ENCODE data around the gene TBX4. TPM values are rescaled to one million over a fixed set of nuclear protein-coding genes. Genes with fewer than 3 reads are reported as not detected.

The TBX4 gene
- total and polyA plus RNA-seq, 2 experiments from 2014 or later = not detected

DNA sequence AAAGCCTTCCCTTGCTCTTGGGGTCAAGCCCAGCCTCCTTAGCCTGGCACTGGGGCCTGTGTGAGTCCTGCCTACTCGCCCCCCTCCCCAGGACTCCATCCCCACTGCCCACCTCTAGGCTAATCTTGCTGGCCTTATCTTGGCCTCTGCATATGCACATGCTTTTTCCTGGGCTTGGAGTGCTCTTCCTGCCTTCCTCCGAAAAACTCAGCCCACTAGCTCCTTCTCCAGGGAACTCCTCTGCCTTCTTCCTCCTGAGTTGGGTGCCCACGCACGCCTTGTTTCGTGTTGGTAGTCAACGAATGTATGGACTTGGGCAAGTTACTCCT lies 36.0 kb upstream of the TBX4 start:
- peaks cover 68% of the 10 kb centered on the region for H3K27me3 ChIP-seq (ENCODE audit: insufficient read depth)
- ATAC-seq = no peak
- peak overlapping the region; percentile 95 for H2AFZ ChIP-seq
- DNase-seq (ENCODE audit: low spot score) = no peak
- H3F3A ChIP-seq (replicated peaks; ENCODE audit: low read depth) = no peaks in the 10 kb centered on the region
- H3K4me1 ChIP-seq (ENCODE audit: insufficient read depth) = peaks cover 12% of the 10 kb centered on the region; the same call in 1 of the 2 replicates
- H4K20me1 ChIP-seq (replicated peaks; ENCODE audit: insufficient read depth) = no peaks in the 10 kb centered on the region
- H3K4me3 ChIP-seq = peak overlapping the region; percentile 58
- H3K4me1 Mint-ChIP-seq = peaks cover 13% of the 10 kb centered on the region
- no peak overlapping the region for H3K27ac ChIP-seq (ENCODE audit: low read depth)
- TF ChIP-seq, protein P1, sequence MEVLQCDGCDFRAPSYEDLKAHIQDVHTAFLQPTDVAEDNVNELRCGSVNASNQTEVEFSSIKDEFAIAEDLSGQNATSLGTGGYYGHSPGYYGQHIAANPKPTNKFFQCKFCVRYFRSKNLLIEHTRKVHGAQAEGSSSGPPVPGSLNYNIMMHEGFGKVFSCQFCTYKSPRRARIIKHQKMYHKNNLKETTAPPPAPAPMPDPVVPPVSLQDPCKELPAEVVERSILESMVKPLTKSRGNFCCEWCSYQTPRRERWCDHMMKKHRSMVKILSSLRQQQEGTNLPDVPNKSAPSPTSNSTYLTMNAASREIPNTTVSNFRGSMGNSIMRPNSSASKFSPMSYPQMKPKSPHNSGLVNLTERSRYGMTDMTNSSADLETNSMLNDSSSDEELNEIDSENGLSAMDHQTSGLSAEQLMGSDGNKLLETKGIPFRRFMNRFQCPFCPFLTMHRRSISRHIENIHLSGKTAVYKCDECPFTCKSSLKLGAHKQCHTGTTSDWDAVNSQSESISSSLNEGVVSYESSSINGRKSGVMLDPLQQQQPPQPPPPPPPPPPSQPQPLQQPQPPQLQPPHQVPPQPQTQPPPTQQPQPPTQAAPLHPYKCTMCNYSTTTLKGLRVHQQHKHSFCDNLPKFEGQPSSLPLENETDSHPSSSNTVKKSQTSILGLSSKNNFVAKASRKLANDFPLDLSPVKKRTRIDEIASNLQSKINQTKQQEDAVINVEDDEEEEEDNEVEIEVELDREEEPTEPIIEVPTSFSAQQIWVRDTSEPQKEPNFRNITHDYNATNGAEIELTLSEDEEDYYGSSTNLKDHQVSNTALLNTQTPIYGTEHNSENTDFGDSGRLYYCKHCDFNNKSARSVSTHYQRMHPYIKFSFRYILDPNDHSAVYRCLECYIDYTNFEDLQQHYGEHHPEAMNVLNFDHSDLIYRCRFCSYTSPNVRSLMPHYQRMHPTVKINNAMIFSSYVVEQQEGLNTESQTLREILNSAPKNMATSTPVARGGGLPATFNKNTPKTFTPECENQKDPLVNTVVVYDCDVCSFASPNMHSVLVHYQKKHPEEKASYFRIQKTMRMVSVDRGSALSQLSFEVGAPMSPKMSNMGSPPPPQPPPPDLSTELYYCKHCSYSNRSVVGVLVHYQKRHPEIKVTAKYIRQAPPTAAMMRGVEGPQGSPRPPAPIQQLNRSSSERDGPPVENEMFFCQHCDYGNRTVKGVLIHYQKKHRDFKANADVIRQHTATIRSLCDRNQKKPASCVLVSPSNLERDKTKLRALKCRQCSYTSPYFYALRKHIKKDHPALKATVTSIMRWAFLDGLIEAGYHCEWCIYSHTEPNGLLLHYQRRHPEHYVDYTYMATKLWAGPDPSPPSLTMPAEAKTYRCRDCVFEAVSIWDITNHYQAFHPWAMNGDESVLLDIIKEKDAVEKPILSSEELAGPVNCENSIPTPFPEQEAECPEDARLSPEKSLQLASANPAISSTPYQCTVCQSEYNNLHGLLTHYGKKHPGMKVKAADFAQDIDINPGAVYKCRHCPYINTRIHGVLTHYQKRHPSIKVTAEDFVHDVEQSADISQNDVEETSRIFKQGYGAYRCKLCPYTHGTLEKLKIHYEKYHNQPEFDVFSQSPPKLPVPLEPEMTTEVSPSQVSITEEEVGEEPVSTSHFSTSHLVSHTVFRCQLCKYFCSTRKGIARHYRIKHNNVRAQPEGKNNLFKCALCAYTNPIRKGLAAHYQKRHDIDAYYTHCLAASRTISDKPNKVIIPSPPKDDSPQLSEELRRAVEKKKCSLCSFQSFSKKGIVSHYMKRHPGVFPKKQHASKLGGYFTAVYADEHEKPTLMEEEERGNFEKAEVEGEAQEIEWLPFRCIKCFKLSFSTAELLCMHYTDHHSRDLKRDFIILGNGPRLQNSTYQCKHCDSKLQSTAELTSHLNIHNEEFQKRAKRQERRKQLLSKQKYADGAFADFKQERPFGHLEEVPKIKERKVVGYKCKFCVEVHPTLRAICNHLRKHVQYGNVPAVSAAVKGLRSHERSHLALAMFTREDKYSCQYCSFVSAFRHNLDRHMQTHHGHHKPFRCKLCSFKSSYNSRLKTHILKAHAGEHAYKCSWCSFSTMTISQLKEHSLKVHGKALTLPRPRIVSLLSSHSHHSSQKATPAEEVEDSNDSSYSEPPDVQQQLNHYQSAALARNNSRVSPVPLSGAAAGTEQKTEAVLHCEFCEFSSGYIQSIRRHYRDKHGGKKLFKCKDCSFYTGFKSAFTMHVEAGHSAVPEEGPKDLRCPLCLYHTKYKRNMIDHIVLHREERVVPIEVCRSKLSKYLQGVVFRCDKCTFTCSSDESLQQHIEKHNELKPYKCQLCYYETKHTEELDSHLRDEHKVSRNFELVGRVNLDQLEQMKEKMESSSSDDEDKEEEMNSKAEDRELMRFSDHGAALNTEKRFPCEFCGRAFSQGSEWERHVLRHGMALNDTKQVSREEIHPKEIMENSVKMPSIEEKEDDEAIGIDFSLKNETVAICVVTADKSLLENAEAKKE (CRISPR knock-in tag; IDR thresholded peaks at IDR 0.05) = no peak
- TF ChIP-seq, protein P2, sequence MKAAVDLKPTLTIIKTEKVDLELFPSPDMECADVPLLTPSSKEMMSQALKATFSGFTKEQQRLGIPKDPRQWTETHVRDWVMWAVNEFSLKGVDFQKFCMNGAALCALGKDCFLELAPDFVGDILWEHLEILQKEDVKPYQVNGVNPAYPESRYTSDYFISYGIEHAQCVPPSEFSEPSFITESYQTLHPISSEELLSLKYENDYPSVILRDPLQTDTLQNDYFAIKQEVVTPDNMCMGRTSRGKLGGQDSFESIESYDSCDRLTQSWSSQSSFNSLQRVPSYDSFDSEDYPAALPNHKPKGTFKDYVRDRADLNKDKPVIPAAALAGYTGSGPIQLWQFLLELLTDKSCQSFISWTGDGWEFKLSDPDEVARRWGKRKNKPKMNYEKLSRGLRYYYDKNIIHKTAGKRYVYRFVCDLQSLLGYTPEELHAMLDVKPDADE (IDR thresholded peaks at IDR 0.05) = no peak
- TF ChIP-seq, protein P3, sequence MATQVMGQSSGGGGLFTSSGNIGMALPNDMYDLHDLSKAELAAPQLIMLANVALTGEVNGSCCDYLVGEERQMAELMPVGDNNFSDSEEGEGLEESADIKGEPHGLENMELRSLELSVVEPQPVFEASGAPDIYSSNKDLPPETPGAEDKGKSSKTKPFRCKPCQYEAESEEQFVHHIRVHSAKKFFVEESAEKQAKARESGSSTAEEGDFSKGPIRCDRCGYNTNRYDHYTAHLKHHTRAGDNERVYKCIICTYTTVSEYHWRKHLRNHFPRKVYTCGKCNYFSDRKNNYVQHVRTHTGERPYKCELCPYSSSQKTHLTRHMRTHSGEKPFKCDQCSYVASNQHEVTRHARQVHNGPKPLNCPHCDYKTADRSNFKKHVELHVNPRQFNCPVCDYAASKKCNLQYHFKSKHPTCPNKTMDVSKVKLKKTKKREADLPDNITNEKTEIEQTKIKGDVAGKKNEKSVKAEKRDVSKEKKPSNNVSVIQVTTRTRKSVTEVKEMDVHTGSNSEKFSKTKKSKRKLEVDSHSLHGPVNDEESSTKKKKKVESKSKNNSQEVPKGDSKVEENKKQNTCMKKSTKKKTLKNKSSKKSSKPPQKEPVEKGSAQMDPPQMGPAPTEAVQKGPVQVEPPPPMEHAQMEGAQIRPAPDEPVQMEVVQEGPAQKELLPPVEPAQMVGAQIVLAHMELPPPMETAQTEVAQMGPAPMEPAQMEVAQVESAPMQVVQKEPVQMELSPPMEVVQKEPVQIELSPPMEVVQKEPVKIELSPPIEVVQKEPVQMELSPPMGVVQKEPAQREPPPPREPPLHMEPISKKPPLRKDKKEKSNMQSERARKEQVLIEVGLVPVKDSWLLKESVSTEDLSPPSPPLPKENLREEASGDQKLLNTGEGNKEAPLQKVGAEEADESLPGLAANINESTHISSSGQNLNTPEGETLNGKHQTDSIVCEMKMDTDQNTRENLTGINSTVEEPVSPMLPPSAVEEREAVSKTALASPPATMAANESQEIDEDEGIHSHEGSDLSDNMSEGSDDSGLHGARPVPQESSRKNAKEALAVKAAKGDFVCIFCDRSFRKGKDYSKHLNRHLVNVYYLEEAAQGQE (IDR thresholded peaks at IDR 0.05; ENCODE audit: unreplicated experiment) = no peak
- TF ChIP-seq POLR2AphosphoS5 (IDR thresholded peaks at IDR 0.05; ENCODE audit: low read depth) (no peak), STAT1 (IDR thresholded peaks at IDR 0.05; ENCODE audit: unreplicated experiment) (no peak), EZH2 (IDR thresholded peaks at IDR 0.05; ENCODE audit: low read depth, unreplicated experiment) (no peak), ZNF114 (CRISPR knock-in tag; IDR thresholded peaks at IDR 0.05) (no peak), JUNB (IDR thresholded peaks at IDR 0.05; ENCODE audit: unreplicated experiment) (no peak), CREB1 (CRISPR knock-in tag; IDR thresholded peaks at IDR 0.05; ENCODE audit: low read depth) (no peak), EZH2phosphoT487 (IDR thresholded peaks at IDR 0.05; ENCODE audit: unreplicated experiment) (no peak), ZNF331 (CRISPR knock-in tag; IDR thresholded peaks at IDR 0.05; ENCODE audit: low read depth) (no peak), NANOG (IDR thresholded peaks at IDR 0.05; ENCODE audit: borderline replicate concordance) (no peak)
- TF ChIP-seq, protein P4, sequence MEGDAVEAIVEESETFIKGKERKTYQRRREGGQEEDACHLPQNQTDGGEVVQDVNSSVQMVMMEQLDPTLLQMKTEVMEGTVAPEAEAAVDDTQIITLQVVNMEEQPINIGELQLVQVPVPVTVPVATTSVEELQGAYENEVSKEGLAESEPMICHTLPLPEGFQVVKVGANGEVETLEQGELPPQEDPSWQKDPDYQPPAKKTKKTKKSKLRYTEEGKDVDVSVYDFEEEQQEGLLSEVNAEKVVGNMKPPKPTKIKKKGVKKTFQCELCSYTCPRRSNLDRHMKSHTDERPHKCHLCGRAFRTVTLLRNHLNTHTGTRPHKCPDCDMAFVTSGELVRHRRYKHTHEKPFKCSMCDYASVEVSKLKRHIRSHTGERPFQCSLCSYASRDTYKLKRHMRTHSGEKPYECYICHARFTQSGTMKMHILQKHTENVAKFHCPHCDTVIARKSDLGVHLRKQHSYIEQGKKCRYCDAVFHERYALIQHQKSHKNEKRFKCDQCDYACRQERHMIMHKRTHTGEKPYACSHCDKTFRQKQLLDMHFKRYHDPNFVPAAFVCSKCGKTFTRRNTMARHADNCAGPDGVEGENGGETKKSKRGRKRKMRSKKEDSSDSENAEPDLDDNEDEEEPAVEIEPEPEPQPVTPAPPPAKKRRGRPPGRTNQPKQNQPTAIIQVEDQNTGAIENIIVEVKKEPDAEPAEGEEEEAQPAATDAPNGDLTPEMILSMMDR (conservative IDR thresholded peaks at IDR 0.05; ENCODE audit: low read depth in 2 of 2) = no peak
- peaks cover 54% of the 10 kb centered on the region for H3K27me3 Mint-ChIP-seq (ENCODE audit: insufficient read depth, low read depth, poor library complexity)
- H3K27ac Mint-ChIP-seq = no peak overlapping the region
- H3K4me3 Mint-ChIP-seq = peak overlapping the region; percentile 69
- H3K9me2 ChIP-seq (ENCODE audit: insufficient read depth) = no peaks in the 10 kb centered on the region
- no peaks in the 10 kb centered on the region for H3K9me3 Mint-ChIP-seq
- H3K4me2 ChIP-seq = peak overlapping the region; percentile 88
- no peaks in the 10 kb centered on the region for H3K36me3 ChIP-seq (ENCODE audit: insufficient read depth)
- no peaks in the 10 kb centered on the region for H3K79me2 ChIP-seq (replicated peaks; ENCODE audit: insufficient read depth)
- no peaks in the 10 kb centered on the region; the same call in 2 of the 3 replicates for H3K36me3 Mint-ChIP-seq (ENCODE audit: low read depth)

Data from GM23338 (cell line).